DMS53 (cell line): Measurements from ENCODE around the gene SEL1L.
"Not testable (repeated sequence)": the region's sequence is repeated elsewhere in the genome, so short reads cannot be mapped to it uniquely, and the experiment has no call there.

ENCODE experiments used
- DNase-seq: peaks from one replicate; lab custom pipeline; 2025; lab: John Stamatoyannopoulos, UW

Gene SEL1L

GRCh38 chr14:81525129-81525528, 8.5 kb downstream of the SEL1L start:
- no peak for DNase-seq

- no peak for DNase-seq
These were observed 10.0 kb downstream of the SEL1L start for GRCh38 chr14:81523616-81524015.

- DNase-seq = no peak
These were observed 10.6 kb downstream of the SEL1L start for GRCh38 chr14:81523016-81523415.

GRCh38 chr14:81521356-81521755, 12.3 kb downstream of the SEL1L start:
- no peak for DNase-seq

- DNase-seq = no peak
These were observed 14.2 kb downstream of the SEL1L start for GRCh38 chr14:81519200-81520011.

GRCh38 chr14:81517798-81518398, 15.8 kb downstream of the SEL1L start:
- DNase-seq = no peak

- peak; percentile 44 for DNase-seq
These were observed 16.5 kb downstream of the SEL1L start for GRCh38 chr14:81516986-81517797.

- DNase-seq = not testable (repeated sequence)
These were observed 17.7 kb downstream of the SEL1L start for GRCh38 chr14:81515927-81516326.

GRCh38 chr14:81512826-81513225, 20.8 kb downstream of the SEL1L start:
- not testable (repeated sequence) for DNase-seq

- no peak for DNase-seq
These were observed 22.3 kb downstream of the SEL1L start for GRCh38 chr14:81511111-81511904.

GRCh38 chr14:81509838-81510452, 23.7 kb downstream of the SEL1L start:
- no peak for DNase-seq

- no peak for DNase-seq
These were observed 24.3 kb downstream of the SEL1L start for GRCh38 chr14:81509321-81509720.

GRCh38 chr14:81506487-81506886, 27.2 kb downstream of the SEL1L start:
- no peak for DNase-seq

- no peak for DNase-seq
These were observed 28.8 kb downstream of the SEL1L start for GRCh38 chr14:81504864-81505263.

GRCh38 chr14:81485781-81486180, 47.9 kb downstream of the SEL1L start:
- DNase-seq = no peak

GRCh38 chr14:81485372-81485771, 48.3 kb downstream of the SEL1L start:
- no peak for DNase-seq

- no peak for DNase-seq
These were observed 49.5 kb downstream of the SEL1L start for GRCh38 chr14:81484120-81484519.

GRCh38 chr14:81480741-81481140, 52.9 kb downstream of the SEL1L start:
- no peak for DNase-seq

- DNase-seq = no peak
These were observed 55.2 kb downstream of the SEL1L start for GRCh38 chr14:81478446-81478845.

- no peak for DNase-seq
These were observed 56.8 kb downstream of the SEL1L start for GRCh38 chr14:81476816-81477215.

- no peak for DNase-seq
These were observed 58.8 kb downstream of the SEL1L start for GRCh38 chr14:81474685-81475324.
